Activated T-cell treated with anti-CD3 and anti-CD28 coated beads, Interleukin-2, amount 50 U/mL, for 1 hour (primary cell): Measurements from ENCODE around the gene CCDC192.

ENCODE experiments used
- DNase-seq: peaks from one replicate; pipeline ENCODE4 v3.0.0-alpha.2; 2020

The CCDC192 gene

DNA sequence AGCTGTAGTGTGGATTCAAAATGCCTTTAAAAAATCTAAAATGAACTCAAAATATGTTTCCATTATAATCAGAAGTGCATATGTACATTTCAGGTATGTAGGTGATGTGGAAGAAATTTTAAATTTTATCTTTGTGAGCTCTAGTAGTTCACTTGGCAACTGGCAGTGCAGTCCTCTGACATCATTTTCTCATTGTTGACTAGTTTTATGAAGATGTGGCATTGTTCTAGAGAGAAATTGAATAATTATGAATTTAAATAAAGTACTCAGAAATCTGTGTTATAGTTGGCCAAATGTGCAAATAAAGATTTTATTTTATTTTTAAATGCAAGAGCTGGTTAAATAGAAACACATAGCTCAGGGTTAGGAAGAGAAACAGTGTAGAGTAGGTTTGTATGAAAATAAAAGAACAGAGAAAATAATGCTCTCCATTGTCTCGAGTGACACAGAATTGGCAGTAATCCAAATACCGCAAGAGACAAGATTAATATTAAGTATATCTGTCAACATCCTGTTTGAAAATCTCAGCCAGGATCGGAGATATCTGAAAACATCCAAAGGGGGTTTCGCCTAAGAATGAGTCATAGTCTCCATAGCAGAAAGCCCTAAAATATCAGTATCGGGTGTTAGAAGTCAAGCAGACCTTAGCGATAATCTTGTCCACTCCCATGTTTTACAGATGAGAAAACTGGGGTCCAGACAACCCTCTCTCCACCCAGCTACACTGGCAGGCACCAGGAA, 189.4 kb downstream of the CCDC192 start:
- DNase-seq = no peak

DNA sequence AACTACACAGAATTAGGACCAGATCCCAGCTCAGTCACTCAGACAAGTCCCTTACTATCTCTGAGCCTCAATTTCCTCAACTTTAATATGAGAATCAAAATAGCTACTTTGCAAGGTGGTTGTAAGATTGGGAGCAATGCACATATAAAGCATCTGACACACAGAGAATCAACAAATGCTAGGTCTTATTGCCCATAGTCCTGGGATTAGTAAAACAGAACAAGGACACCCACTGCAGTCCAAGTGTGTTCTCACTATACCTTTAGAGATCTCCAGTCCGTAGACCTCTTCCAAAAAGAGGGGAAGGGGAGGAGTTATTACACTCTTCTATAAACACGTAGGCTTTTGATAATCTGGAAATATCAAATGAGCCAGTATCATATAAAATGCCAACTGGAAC, 190.0 kb downstream of the CCDC192 start:
- no peak for DNase-seq

DNA sequence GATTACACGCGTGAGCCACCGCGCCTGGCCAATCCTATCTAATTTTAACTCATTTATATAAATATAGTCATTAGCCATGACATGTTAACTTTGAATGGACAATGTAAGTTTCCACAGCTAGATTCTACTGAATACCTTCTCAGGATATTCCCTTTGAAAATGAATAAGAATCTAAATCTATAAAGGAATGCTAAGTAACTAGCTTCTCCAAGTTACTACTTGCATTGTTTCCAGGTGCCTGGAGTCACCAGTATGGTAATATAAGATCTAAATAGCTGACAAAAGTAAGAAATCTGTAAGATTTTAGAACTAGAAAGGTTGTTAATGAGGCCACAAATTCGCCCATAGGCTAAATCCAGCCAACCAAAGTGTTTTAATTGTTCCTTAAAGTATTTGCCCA, 191.3 kb downstream of the CCDC192 start:
- DNase-seq = no peak

DNA sequence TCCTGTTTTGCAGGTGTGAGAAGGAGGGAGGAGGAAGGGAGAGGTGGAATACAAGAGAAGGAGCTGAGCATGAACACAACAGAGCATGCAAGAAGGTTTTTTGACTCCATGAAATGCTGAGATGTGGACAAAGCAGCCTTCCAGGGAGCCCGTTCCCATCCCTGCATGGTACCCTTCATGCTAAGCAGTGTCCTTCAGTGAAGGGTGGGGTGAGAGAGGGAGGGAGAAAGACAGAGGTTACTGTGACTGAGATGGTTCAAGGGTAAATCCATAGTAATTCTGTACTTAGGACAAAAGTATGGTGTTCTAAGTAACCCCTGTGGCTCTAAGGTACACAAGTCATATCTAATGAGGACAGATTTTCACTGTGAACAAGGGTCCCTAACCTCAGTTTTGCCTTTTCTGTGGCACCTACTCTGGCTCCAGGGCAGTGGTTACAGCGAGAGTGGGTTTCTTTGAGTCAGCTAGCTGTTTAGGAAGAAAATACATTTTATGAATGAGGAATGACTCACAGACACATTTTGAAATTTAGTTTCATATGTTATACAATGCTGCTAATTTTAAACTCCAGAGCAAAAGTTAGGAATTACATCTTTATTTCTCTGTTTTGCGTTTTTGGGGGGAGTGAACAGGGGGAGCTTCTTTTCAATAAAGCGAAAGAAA, 195.5 kb downstream of the CCDC192 start:
- DNase-seq = no peak

- no peak for DNase-seq
Observed at GRCh38 chr5:127899214-127899610, 196.0 kb downstream of the CCDC192 start.

DNA sequence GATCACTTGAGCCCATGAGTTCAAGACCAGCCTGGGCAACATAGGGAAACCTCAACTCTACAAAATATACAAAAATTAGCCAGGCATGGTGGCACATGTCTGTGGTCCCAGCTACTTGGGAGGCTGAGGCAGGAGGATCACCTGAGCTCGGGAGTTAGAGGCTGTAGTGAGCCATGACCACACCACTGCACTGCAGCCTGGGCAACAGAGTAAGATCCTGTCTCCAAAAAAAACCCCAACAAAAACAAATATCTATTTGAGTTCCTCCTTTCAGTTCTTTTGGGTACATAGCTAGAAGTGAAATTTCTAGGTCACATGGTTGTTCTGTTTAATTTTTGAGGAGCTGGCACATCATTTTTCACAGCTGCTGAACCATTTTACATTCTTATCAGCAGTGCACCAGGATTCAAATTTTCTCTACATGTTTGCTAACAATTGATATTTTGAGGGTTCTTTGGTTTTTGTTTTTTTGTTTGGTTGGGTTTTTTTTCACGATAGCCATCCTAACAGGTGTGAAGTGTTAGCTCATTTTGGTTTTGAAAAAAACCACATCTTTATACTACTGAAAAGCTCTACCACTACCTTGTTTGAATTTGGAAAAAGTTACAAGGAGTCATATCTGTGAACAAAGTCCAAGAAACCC, 203.5 kb downstream of the CCDC192 start:
- no peak for DNase-seq

- no peak for DNase-seq
Observed at GRCh38 chr5:127907907-127908306, 204.7 kb downstream of the CCDC192 start.

DNA sequence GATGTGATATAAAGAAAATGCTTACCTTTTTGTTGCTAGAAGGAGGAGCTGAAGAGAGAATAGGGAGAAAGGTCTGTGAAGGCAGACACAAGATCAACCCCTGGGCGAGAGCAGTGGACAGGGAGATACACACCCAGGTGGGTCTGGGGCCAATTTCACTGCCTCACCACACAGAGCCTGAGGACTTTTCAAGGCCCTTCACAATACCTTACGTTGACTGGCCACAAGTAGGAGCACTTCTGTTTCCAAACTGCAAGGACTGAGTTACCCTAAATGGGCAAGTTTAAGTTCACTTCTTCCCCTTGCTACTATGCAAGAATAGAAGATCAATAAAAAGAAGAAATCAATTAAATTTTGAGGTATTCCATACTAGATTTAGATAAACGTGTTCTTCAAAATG, 205.9 kb downstream of the CCDC192 start:
- DNase-seq = no peak

GRCh38 chr5:127909821-127910220, 206.6 kb downstream of the CCDC192 start:
- no peak for DNase-seq

- no peak for DNase-seq
Observed at GRCh38 chr5:127910307-127910956, 207.2 kb downstream of the CCDC192 start.

- DNase-seq = no peak
Observed at GRCh38 chr5:127911619-127912018, 208.4 kb downstream of the CCDC192 start.

DNA sequence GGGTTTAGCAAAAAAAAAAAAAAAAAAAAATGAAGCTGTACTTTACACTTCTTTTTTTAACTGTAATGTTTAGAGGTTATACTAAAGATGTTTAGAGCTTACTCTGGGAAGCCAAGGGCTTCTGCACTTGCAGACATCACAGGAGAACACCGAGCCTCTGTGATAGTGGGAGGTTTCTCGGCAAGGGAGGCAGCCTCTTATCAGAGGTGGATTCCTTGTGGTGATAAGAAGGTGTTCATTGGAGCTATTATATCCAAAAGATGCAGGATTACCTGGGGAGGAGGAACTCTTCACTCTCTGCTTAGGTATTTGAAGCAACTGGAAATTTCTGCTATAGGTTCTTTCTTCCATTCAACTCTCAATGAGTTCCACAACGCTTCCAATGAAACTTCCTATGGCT, 209.2 kb downstream of the CCDC192 start:
- DNase-seq = no peak

GRCh38 chr5:127916885-127917573, 213.8 kb downstream of the CCDC192 start:
- DNase-seq = no peak

GRCh38 chr5:127919006-127919796, 216.0 kb downstream of the CCDC192 start:
- no peak for DNase-seq

- no peak for DNase-seq
Observed at GRCh38 chr5:127919818-127920217, 216.6 kb downstream of the CCDC192 start.

DNA sequence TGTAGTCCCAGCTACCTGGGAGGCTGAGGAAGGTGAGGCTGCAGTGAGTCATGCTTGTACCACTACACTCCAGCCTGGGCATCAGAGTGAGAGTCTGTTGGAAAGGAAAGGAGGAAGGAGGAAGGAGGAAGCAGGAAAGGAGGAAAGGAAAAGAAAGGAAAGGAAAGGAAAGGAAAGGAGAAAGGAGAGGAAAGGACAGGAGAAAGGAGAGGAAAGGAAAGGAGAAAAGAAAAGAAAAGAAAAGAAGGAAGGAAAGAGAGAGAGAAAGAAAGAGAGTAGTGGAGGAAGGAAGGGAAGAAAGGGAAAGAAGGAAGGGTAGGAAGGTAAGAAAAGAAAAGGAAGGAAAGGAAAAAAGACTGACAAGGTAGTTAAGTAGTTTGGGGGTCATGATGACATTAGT, 217.7 kb downstream of the CCDC192 start:
- no peak for DNase-seq

DNA sequence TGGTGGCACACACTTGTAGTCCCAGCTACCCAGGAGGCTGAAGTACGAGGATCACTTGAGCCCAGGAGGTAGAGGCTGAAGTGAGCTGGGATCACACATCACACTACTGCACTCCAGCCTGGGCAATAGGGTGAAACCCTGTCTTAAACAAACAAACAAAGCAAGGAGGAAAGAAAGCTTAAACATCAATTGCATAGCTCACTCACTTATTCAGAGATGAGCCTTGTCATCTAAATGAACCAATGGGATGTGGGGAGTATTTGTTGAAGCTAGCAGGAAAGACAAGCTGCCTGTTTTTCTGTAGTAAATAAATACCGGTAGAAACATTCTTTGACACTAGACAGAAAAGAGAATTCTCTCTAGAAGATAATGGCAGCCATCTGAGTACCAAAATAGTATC, 219.4 kb downstream of the CCDC192 start:
- DNase-seq = no peak

DNA sequence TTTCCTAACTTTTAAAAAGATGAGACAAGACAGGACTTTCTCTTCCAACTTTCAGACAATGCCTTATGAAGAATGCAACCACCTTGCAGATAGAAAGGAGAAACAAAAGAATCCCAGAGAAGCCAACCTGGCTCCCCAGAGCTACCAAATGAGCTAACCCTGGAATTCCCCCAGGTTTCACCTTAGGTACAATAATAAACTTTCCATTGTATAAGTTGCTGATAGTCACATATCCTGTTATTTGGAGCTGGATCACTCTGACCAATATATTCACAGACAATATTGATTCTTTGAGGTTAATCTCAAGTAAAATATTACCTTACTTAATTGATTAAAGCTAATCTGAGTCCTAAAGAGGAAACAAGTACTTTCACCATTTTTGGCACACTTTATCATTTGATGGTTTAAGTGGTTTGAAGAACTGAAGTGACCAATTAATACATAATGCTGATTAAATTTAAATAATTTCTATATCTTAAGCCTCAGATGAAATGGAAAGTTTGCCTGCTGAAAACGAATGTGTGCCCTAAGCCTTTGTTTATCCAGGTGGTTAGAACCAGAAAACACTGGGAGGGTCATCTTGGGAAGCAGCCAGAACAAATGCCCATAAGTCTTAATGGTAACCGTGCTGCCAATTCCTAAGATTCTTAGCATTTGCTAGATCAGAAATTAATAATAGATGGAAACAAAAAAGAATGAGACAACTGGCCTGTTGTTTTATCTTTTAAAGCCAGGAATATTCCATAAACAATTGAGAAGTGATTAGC, 220.8 kb downstream of the CCDC192 start:
- no peak for DNase-seq

DNA sequence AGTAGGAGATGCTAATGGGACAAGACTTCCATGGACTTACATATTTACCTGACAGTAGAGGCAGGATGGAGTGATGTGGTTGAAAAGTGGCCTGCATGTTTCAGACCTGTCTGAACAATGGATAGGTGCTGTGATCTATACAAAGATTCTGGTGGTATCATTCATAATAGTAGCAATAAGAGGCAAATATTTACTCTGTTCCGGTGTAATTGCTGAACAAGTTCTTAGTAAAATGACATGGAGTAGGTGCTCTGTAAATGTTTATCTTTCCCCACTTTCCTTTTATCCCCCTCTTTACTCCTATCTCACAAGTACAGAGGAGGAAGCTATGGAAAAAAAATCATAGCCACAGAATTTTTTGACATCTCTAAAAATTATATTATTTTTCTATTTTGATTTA, 221.4 kb downstream of the CCDC192 start:
- DNase-seq = no peak

DNA sequence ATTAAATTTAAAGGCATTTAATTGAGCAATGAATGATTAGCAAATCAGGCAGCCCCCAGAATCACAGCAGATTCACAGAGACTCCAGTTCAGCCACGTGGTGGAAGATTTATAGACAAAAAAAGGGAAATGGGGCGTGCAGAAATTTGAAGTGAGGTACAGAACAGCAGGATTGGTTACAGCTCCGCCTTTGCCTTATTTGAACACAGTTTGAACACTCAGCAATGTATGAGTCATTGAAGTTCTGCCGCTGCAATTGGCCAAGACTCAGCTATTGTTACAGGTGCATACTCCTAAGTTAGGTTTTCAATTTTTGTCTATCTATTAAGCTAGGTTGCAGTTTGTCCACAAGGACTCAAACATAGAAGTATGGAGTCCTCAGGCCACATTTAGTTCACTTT, 222.7 kb downstream of the CCDC192 start:
- DNase-seq = no peak

DNA sequence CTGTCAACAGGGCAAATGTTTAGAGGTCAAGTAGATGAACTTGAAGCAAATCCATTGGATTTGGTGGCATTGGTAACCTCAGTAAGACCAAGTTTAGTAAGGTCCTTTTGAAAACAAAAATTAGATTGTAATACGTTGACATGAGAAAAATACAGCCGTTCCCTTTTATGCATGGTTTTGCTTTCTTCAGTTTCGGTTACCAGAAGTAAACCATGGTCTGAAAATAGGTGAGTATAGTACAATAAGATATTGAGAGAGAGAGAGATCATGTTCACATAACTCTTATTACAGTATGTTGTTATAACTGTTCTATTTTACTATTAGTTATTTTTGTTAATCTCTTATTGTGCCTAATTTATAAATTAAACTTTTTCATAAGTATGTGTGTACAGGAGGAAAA, 223.8 kb downstream of the CCDC192 start:
- DNase-seq = no peak

GRCh38 chr5:127928053-127928452, 224.9 kb downstream of the CCDC192 start:
- DNase-seq = no peak
